Measurements from ENCODE around the gene PRMT1.

DNA sequence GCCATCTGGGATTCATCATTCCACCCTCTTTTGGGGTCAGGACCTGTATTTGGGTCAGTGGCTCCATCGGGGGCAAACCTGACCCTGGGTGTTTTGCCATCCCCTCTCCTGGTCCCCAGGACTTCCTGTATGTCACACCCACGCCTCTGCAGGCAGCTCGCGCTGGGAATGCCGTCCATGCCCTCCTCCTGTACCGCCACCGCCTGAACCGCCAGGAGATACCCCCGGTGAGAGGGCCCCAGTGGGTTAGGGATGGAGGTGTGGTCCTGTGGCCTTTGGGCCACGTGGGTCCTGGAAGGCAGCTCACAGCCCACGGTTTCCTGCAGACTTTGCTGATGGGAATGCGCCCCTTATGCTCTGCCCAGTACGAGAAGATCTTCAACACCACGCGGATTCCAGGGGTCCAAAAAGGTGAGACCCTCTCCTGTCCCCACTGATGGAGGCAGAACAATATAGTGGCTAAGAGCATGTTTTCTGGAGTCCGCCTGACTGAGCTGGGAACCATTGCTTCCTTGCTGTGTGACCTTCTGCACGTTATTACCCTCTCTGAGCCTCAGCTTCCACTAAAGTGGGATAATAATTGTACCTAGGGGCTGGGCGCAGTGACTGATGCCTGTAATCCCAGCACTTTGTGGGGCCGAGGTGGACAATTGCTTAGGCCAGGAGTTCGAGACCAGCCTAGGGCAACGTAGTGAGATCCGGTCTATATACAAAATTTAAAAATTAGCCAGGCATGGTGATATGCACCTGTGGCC, 28.0 kb downstream of the PRMT1 start:
- TF ChIP-seq, protein P1, sequence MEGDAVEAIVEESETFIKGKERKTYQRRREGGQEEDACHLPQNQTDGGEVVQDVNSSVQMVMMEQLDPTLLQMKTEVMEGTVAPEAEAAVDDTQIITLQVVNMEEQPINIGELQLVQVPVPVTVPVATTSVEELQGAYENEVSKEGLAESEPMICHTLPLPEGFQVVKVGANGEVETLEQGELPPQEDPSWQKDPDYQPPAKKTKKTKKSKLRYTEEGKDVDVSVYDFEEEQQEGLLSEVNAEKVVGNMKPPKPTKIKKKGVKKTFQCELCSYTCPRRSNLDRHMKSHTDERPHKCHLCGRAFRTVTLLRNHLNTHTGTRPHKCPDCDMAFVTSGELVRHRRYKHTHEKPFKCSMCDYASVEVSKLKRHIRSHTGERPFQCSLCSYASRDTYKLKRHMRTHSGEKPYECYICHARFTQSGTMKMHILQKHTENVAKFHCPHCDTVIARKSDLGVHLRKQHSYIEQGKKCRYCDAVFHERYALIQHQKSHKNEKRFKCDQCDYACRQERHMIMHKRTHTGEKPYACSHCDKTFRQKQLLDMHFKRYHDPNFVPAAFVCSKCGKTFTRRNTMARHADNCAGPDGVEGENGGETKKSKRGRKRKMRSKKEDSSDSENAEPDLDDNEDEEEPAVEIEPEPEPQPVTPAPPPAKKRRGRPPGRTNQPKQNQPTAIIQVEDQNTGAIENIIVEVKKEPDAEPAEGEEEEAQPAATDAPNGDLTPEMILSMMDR (IDR thresholded peaks at IDR 0.05): no peak
- TF ChIP-seq FOSL2 (IDR thresholded peaks at IDR 0.05) (no peak), FOSL2 (CRISPR knock-in tag; IDR thresholded peaks at IDR 0.05) (no peak), POLR2A (IDR thresholded peaks at IDR 0.05; ENCODE audit: low read length) (no peak), EHF (CRISPR knock-in tag; IDR thresholded peaks at IDR 0.05) (no peak), PHF8 (IDR thresholded peaks at IDR 0.05; ENCODE audit: borderline replicate concordance, low read depth) (no peak), CHD2 (IDR thresholded peaks at IDR 0.05; ENCODE audit: low read length, partially characterized antibody) (no peak), ESRRA (IDR thresholded peaks at IDR 0.05; ENCODE audit: borderline replicate concordance, low read length) (no peak), ZC3H11A (IDR thresholded peaks at IDR 0.05) (no peak), NR3C1 (IDR thresholded peaks at IDR 0.05) (no peak), CHD4 (IDR thresholded peaks at IDR 0.05; ENCODE audit: borderline replicate concordance) (no peak)
- TF ChIP-seq, protein P2, sequence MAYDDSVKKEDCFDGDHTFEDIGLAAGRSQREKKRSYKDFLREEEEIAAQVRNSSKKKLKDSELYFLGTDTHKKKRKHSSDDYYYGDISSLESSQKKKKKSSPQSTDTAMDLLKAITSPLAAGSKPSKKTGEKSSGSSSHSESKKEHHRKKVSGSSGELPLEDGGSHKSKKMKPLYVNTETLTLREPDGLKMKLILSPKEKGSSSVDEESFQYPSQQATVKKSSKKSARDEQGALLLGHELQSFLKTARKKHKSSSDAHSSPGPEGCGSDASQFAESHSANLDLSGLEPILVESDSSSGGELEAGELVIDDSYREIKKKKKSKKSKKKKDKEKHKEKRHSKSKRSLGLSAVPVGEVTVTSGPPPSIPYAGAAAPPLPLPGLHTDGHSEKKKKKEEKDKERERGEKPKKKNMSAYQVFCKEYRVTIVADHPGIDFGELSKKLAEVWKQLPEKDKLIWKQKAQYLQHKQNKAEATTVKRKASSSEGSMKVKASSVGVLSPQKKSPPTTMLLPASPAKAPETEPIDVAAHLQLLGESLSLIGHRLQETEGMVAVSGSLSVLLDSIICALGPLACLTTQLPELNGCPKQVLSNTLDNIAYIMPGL (CRISPR knock-in tag; IDR thresholded peaks at IDR 0.05; ENCODE audit: borderline replicate concordance): no peak
- TF ChIP-seq, protein P3, sequence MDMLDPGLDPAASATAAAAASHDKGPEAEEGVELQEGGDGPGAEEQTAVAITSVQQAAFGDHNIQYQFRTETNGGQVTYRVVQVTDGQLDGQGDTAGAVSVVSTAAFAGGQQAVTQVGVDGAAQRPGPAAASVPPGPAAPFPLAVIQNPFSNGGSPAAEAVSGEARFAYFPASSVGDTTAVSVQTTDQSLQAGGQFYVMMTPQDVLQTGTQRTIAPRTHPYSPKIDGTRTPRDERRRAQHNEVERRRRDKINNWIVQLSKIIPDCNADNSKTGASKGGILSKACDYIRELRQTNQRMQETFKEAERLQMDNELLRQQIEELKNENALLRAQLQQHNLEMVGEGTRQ (IDR thresholded peaks at IDR 0.05): no peak
- TF ChIP-seq, protein P4, sequence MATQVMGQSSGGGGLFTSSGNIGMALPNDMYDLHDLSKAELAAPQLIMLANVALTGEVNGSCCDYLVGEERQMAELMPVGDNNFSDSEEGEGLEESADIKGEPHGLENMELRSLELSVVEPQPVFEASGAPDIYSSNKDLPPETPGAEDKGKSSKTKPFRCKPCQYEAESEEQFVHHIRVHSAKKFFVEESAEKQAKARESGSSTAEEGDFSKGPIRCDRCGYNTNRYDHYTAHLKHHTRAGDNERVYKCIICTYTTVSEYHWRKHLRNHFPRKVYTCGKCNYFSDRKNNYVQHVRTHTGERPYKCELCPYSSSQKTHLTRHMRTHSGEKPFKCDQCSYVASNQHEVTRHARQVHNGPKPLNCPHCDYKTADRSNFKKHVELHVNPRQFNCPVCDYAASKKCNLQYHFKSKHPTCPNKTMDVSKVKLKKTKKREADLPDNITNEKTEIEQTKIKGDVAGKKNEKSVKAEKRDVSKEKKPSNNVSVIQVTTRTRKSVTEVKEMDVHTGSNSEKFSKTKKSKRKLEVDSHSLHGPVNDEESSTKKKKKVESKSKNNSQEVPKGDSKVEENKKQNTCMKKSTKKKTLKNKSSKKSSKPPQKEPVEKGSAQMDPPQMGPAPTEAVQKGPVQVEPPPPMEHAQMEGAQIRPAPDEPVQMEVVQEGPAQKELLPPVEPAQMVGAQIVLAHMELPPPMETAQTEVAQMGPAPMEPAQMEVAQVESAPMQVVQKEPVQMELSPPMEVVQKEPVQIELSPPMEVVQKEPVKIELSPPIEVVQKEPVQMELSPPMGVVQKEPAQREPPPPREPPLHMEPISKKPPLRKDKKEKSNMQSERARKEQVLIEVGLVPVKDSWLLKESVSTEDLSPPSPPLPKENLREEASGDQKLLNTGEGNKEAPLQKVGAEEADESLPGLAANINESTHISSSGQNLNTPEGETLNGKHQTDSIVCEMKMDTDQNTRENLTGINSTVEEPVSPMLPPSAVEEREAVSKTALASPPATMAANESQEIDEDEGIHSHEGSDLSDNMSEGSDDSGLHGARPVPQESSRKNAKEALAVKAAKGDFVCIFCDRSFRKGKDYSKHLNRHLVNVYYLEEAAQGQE (IDR thresholded peaks at IDR 0.05): no peak
- TF ChIP-seq, protein P5, sequence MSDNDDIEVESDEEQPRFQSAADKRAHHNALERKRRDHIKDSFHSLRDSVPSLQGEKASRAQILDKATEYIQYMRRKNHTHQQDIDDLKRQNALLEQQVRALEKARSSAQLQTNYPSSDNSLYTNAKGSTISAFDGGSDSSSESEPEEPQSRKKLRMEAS (IDR thresholded peaks at IDR 0.05): no peak

All from A549 (cell line).